Loucy (cell line): ENCODE data around the gene TMEM269.

Experiments used
- EZH2phosphoT487 ChIP-seq: fragments of 200-600 bp; IDR thresholded peaks from 2 replicates; pipeline ENCODE4 v1.6.1; 2018; ENCODE audit warnings: antibody characterized with exemption, mild to moderate bottlenecking, moderate library complexity, borderline replicate concordance
- TF ChIP-seq, protein P1 (sequence below): fragments of 200-600 bp; sonication (generic); conservative IDR thresholded peaks from 2 replicates; pipeline ENCODE4 v1.5.1; 2014; ENCODE audit warnings: mild to moderate bottlenecking, antibody characterized with exemption, low read length

GRCh38 chr1:42765269-42765668, 19.5 kb upstream of the TMEM269 start:
- TF ChIP-seq, protein P1, sequence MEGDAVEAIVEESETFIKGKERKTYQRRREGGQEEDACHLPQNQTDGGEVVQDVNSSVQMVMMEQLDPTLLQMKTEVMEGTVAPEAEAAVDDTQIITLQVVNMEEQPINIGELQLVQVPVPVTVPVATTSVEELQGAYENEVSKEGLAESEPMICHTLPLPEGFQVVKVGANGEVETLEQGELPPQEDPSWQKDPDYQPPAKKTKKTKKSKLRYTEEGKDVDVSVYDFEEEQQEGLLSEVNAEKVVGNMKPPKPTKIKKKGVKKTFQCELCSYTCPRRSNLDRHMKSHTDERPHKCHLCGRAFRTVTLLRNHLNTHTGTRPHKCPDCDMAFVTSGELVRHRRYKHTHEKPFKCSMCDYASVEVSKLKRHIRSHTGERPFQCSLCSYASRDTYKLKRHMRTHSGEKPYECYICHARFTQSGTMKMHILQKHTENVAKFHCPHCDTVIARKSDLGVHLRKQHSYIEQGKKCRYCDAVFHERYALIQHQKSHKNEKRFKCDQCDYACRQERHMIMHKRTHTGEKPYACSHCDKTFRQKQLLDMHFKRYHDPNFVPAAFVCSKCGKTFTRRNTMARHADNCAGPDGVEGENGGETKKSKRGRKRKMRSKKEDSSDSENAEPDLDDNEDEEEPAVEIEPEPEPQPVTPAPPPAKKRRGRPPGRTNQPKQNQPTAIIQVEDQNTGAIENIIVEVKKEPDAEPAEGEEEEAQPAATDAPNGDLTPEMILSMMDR, result no peak
- TF ChIP-seq EZH2phosphoT487, result no peak
